HG02870 (cell line): ENCODE measurements around the gene L1CAM.

Source experiments
- ATAC-seq: cut with Tn5 transposase; IDR thresholded peaks from one replicate; pipeline ENCODE4 v1.9.1; 2021; ENCODE audit warnings: mild to moderate bottlenecking, moderate library complexity; ENCODE audit not compliant: unreplicated experiment

Gene L1CAM, protein sequence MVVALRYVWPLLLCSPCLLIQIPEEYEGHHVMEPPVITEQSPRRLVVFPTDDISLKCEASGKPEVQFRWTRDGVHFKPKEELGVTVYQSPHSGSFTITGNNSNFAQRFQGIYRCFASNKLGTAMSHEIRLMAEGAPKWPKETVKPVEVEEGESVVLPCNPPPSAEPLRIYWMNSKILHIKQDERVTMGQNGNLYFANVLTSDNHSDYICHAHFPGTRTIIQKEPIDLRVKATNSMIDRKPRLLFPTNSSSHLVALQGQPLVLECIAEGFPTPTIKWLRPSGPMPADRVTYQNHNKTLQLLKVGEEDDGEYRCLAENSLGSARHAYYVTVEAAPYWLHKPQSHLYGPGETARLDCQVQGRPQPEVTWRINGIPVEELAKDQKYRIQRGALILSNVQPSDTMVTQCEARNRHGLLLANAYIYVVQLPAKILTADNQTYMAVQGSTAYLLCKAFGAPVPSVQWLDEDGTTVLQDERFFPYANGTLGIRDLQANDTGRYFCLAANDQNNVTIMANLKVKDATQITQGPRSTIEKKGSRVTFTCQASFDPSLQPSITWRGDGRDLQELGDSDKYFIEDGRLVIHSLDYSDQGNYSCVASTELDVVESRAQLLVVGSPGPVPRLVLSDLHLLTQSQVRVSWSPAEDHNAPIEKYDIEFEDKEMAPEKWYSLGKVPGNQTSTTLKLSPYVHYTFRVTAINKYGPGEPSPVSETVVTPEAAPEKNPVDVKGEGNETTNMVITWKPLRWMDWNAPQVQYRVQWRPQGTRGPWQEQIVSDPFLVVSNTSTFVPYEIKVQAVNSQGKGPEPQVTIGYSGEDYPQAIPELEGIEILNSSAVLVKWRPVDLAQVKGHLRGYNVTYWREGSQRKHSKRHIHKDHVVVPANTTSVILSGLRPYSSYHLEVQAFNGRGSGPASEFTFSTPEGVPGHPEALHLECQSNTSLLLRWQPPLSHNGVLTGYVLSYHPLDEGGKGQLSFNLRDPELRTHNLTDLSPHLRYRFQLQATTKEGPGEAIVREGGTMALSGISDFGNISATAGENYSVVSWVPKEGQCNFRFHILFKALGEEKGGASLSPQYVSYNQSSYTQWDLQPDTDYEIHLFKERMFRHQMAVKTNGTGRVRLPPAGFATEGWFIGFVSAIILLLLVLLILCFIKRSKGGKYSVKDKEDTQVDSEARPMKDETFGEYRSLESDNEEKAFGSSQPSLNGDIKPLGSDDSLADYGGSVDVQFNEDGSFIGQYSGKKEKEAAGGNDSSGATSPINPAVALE

DNA sequence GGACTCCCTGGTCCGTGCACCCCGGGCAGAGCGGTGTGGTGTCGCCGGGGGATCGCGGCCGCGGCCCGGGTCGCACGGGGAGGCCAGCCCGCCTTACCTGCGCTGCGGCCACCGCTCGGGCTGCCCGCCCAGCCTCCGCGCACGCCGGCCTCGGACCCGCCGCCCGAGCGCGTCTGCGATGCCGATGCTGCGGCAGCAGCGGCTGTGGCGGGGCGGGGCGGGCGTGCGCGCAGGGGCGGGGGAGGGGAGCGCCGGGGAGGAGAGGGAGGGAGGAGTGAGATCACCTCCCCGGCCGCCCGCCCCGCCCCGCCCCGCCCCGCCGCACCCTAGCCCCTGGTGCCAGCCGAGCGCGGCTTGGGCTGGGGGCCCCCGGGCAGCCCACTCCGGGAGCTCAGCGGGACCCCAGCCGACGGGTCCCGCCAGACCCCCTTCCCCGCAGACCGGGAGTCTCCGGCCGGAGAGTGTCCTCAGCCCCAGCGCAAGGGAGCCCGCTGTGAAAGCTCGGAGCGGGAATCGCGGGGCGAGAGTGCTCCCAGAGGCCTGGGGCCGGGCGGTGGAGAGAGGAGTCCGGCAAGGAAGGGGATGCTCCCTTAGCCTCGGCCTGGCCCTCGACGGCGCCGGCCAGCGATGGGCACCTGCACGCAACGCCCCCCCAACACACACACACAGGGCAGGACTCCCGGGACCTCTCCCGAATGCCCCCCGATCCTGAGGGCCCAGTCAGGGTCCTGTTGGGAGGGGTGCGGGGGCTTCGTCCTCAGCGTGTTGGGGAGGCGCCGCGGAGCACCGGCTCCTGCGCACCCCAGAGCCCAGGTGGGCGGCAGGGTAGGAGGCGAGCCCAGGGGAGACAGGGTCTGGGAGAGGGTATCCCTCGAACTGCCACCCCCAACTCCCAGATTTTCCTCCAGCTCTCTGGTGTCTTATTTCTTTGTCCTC lies at the start of gene L1CAM:
Gene L1CAM (minus strand): TSS at position 206 of the 936 bp plus-strand sequence. CDS start 10,337 bp downstream, outside the sequence.
- no peak for ATAC-seq

DNA sequence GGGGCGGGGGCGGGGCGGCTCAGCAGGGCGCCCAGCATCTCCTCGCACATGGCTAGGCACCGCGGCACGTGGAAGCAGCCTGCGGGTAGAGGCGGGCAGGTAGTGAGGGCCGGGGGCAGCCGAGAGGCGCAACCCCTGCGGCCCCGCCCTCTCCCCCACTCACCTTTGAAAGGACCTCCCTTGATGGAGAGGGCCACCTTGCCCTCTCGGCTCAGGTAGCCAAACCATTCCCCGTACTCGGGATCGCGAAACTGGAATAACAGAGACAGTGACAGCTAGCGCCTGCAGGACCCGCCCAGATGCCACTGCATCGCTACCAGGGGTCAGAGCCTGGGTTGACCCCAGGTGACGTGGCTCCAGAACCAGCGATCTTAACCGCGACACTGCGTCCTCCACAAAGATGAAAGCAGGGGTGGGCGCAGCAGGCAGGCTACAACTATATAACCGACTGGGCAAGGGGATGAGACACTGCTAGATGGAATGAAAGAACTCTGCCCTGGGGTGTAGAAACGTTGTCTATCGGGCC lies 49.4 kb upstream of the L1CAM start:
- ATAC-seq: no peak

DNA sequence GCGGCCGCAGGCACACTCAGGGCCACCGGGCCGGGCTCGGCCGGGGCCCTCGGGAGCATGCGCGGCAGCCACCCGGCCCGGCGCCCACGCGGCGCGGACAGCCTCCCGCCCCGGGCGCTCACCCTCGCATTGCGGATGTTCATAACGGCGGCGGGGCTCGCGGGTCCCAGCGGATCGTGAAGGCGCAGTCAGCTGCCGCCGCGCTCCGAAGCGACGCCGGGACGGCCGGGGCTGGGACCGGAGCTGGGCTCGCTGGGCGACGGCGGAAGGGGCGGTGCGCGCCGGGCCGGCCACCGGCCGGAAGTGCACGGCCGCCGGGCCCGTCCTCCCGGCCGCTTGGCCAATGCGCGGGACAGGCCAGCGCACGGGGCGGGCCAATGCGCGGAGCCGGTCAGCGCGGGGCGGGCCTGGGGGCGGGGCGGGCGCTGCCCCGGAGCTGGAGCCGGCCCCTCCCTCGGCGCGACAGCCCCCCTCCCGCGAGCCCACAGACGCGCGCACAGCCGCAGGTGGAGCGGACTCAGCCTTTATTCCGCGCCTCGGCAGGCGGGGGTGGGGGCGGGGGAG lies 48.9 kb upstream of the L1CAM start, which contains the start of gene NAA10:
Gene NAA10 (minus strand): TSS at position 276 of the 564 bp plus-strand sequence. CDS start 133 bp downstream, at position 143.
- peak; percentile 90 for ATAC-seq

DNA sequence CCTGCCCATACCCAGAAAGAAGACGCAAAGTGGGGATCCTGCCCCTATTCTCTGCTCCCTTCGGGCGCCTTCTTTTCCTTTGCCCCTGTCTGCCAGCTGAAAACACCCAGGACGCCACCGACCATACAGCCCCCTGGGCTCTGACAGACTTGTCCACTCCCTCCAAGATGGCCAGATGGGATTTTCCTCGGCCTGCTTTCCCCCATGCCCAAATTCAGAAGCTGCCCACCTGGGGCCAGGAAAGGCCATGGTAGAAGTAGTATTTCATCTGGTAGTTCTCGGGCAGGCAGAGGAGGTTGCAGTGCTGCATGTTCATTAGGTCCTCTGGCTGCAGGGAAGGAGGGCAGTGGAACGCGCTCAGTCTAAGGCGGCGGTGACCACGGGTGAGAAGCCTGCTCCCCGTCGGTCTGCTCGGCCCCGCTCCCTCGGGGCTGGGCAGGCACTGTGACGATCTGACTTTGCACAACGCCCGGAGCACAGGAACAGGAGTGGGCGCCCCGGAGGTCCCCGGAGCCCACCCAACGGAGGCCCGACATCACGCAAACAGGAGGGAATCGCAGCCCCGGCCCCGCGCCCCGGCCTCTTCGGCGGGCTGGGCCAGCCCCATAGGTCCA lies 48.3 kb upstream of the L1CAM start:
- peak; percentile 20 for ATAC-seq

DNA sequence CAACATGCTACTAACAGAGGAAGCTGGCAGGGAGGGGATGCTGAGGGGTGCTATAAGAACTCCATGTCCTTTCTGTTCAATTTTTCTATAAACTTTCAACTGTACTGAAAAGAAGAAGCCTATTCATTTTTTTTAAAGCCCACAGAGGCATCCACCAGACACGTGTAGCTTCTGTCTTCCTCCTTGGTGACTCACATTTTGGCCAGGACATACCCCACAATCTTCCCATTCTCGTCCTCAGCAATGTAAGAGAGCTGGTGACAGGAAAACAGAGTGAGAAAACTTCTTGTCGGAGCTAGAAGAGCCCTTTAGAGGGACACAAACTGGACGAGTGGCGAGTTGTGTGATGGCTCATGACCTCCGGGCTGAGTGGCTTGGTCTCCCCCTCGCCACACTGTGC lies 47.8 kb upstream of the L1CAM start:
- ATAC-seq: no peak

DNA sequence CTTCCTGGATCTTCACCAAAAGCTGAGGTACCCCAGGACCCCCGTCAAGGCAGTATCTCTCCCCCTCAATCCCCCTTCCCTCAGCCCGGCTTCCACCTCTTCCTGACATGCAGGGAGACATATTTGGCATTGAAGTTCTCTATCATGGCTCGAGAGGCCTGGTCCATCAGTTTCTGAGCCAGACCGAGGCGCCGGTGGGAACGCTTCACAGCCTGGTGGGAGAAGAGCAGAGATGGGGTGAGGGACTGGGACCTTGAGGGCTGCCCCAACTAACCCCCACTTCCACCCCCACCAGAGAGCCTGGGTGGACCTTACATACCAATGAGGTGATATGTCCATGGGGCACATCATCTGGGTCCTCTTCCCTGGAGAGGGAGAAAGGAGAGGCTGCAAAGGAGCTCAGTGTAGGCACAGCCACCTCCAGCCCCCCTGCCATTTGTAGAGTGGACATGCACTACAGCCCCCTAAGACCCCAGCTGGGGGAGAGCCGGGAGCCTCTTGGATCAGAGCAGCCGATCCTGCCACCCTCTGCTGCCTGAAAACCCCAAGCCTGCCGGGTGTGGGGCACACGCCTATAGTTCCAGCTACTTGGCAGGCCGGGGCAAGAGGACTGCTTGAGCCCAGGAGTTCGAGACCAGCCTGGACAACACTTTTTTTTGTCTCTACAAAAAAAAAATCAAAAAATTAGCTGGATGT lies 46.4 kb upstream of the L1CAM start:
- no peak for ATAC-seq

DNA sequence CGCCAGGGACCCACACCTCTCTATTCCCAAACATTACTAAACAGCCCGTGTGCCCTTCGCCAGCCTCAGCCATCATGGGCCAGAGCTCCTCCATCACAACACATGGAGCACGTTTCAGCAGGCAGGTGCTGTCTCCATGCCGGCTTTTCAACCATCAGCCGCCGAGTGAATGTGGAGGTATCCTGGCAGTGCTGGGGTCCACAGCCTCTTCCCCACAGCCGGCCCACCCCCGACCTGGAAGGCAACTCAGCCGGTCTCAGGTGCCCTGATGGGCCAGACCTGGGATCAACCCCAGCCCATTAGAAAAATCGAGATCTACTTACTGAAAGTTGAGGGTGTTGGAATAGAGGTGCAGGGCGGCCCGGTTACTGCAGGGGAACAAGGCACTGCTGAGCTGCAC lies 45.8 kb upstream of the L1CAM start:
- ATAC-seq: no peak

DNA sequence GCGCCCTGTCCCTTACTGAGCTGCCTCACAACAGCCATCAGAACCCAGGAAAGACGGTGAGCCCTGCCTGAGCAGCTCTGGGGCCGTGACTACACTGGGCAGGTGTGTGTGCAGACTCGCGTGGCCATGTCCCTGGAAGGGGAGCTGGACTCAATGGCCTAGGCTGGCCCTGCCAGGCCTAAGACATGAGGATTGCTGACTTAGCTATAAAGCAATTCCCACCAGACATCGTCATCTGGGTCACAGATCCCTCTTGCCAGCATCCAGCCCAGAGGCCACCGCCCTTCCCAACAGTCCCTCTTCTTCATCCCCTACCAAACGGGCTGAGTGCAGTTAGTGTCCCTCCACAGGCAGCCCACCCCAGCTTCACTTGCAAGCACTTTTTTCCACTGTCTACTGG lies 45.2 kb upstream of the L1CAM start:
- ATAC-seq: no peak

DNA sequence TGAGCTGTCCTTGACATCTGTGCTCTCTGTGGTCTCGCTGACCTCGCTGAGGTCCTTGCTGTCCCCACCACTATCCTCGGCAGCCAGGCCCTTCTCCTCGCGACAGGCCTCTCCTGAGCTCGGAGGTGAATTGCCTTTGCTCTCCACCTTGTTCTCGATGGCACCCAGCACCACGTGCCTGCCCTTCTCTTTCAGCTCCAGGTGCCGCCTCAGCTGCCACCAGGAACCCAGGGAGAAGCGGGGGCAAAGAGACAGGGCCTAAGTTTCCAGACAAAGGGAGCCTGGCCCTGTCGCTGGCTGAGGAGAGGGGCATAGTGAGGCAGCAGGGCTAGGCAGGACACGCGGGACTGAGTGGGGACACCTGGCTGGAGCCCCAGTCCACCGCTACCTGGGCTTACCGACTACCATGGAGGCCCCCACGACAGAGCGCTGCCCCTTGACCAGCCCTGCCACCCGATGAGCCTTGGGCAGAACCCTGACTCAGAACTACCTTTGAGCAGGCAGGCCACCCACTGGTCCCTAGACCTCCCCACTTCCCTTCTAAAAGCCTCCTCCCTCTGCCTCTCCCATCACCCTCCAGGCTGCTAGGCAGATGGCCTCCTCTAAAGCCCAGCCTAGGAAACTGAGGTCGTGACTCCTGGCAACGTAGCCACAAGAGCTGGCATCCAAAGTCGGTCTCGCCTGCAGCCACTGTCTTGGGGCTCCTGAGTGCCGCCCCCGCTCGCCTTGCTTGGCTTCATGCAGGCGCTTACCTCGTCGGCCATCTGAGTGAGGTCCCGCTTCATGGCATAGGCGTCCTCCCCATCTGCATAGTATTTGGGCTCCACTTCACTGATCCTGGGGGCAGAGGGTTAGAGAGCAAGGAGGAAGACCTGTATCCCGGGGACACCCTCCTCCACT lies 44.3 kb upstream of the L1CAM start:
- ATAC-seq: no peak

DNA sequence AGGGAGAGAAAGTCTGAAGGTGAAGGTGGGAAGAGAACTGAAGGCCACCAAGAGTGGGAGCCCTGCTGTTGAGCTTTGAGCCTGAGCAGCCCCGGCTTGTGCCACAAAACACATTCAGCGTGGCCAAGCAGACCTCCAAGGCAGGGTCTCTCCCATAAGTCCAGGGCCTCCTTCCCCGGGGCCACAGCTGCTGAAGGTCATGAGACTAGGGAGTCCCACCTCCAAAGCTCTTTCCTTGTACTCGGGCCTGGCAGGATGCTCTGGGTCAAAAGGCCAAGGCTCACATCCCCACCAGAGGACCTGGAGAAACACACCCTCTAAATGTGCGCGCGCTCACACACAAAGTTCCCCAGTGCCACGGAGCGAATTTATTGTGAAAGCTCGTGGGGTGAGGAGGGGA lies 43.6 kb upstream of the L1CAM start:
- no peak for ATAC-seq

DNA sequence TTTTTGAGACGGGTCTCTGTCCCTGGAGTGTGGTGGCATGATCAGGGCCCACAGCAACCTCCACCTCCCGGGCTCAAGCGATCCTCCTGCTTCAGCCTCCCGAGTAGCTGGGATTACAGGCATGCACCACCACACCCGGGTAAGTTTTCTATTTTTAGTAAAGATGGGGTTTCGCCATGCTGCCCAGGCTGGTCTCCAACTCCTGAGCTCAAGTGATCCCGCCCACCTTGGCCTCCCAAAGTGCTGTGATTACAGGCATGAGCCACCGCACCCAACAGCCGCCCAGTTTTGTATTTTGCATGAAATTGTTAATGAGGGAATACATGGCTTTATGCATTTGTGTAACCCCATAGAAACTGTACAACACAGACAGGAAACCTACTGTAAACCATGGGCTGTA lies 42.9 kb upstream of the L1CAM start:
- no peak for ATAC-seq

DNA sequence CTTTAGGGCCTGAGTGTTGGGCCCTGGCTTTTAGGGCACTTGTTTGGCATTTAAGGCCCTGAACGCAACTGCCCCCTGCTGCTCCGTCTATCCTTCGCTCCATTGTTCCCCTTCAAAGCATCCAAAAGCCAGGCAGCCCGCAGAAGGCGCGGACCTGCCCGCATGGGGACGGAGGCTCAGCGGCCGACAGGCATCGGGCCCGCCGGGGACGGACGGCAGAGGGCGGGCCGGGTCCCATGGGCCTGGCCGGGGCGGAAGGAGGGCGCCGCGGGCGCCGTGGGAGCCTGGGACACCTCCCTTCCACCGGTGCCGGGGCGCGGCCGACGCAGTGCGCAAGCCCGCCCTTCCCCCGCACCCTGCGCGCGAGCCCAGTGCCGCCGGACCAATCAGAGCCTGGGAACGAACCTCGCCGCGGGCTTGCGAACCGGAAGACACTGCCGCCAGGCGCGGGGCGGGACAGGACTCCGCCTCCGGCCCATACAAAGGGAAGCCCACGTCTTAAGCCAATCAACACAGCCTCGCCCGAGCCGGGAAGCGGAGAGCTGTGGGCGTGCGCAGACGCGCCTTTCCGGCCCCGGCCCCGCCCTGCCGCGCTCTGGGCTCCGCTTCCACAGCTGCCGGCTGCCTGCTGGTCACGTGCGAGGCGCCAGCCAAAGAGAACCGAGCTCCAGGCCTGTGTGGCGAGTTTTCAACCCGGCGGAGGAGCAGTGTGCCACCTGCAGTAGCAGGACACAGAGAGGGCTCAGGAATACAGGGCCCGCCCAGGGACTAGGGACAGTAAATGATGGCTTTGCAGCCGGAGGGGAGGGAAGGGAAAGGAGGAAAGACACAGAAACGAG lies 42.2 kb upstream of the L1CAM start:
- ATAC-seq: peak; percentile 86

DNA sequence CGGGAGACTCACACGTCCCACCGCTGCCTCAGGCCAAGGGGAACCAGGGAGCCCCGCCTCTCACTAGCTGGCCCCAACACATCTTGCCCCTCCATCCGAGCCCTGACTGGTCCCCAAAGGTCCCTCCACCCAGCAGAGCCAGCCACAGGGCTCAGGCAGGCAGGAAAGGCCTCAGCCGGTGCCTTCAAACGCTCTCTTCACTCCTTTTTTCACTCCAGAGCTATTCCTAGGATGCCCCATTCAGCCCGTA lies 41.6 kb upstream of the L1CAM start:
- ATAC-seq: no peak

DNA sequence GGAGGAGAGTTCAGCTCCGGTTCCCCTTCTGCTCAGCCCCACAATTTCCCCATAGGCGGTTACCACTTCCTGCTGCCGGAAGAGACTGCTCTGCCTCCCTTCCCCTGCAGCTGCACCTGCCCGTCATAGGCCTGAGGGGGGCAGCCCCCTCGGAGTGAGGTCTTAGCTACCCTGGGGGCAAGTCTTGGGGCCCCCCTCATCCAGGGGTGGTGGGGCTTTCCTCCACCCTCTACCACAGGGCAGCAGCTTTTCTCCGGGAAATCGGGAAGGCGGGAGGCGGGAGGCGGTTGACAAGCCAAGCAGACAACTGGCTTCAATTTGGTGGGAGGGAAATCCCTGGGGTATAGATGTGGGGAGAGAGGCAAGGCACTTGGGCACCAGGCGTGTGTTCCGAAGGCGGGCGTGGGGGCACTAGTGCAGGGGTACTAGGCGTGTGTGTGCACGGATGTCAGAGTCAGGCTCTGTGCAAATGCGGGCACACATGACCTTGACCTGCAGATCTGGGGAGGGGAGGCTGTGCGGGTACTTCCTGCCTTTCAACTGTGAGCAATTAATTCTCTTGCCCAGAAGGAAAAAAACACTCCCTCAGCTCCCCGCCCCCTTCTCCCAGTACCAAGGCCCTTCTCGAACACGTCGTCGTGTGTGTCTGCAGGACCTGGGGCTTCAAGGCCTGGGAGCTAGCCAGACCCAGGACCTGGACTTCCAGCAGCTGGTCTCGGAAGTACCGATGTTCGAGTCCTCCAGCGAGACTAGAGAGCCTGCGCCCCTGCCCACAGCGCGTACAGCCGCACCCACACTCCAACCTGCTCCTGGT lies 41.1 kb upstream of the L1CAM start:
- peak; percentile 34 for ATAC-seq

DNA sequence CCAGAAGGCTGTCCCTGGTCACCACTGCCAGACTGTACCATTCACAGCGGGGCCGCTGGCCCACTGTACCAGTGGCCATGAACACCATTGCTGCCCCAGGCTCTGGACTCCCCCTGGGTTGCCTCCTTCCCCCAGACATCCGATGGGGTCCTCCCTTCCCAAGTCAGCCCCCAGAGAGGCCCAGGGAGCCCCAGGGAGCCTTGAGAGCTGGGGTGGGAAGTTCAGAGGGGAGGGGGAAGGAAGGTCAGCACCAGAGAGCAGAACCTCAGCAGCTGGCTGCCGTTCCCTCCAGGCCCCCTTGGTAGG lies 40.5 kb upstream of the L1CAM start:
- no peak for ATAC-seq
